Neutrophil (primary cell): Measurements from ENCODE around the gene C2orf69.
A peak's percentile ranks its signal among the peaks of the same experiment; 100 is the strongest.

ENCODE experiments used
- H3K27ac ChIP-seq: fragments of 200-600 bp; sonication (generic); 2 replicates; pipeline ENCODE4 v1.5.1; 2016; ENCODE audit warnings: mild to moderate bottlenecking, moderate library complexity
- H3K27me3 ChIP-seq: fragments of 200-600 bp; sonication (generic); 2 replicates; pipeline ENCODE4 v1.6.0; 2016; ENCODE audit warnings: mild to moderate bottlenecking
- H3K36me3 ChIP-seq: fragments of 200-600 bp; sonication (generic); 2 replicates; pipeline ENCODE4 v1.5.1; 2017
- H3K4me1 ChIP-seq, 2 experiments: fragments of 200-600 bp in 1 of 2; sonication (generic) in 1 of 2; 1 replicate in 1 of 2; 2 replicates in 1 of 2; pipeline versions ENCODE4 v1.5.1 to v1.6.1; 2013 to 2016; ENCODE audit warnings: low read depth in 1 of 2, low read length in 1 of 2, mild to moderate bottlenecking in 1 of 2, moderate library complexity in 1 of 2; ENCODE audit not compliant: control insufficient read depth in 1 of 2, insufficient read depth in 1 of 2
- H3K4me3 ChIP-seq, 2 experiments: fragments of 200-600 bp in 1 of 2; sonication (generic) in 1 of 2; 1 replicate in 1 of 2; 2 replicates in 1 of 2; pipeline ENCODE4 v1.5.1; 2013 to 2016; ENCODE audit warnings: low read depth in 1 of 2, low read length in 1 of 2, mild to moderate bottlenecking in 1 of 2, moderate library complexity in 1 of 2
- H3K9me3 ChIP-seq: fragments of 200-600 bp; sonication (generic); 2 replicates; pipeline ENCODE4 v1.5.1; 2016
- CTCF ChIP-seq: fragments of 200-600 bp; sonication (generic); IDR thresholded peaks from 2 replicates; pipeline ENCODE4 v1.5.1; 2016; ENCODE audit warnings: antibody characterized with exemption

C2orf69 gene

GRCh38 chr2:199955339-199956061 is 44.4 kb downstream of the C2orf69 start, which contains the start of the genes MAIP1 and TYW5:
MAIP1 (plus strand) TSS chr2:199955582; CDS start chr2:199955799, 217 bp downstream.
TYW5 (minus strand) TSS chr2:199955491; CDS start chr2:199955470, 21 bp downstream.
- TF ChIP-seq CTCF, result no peak
- Histone ChIP-seq H3K4me3 (peak within 1 kb of the TSS; percentile 69 to 91), H3K27me3 (no peaks in the 10 kb centered on the region), H3K27ac (peak within 1 kb of the TSS; percentile 81), H3K36me3 (peaks cover 17% of the 10 kb centered on the region), H3K4me1 (peaks cover 26 to 28% of the 10 kb centered on the region in 2 experiments), H3K9me3 (no peaks in the 10 kb centered on the region)

DNA sequence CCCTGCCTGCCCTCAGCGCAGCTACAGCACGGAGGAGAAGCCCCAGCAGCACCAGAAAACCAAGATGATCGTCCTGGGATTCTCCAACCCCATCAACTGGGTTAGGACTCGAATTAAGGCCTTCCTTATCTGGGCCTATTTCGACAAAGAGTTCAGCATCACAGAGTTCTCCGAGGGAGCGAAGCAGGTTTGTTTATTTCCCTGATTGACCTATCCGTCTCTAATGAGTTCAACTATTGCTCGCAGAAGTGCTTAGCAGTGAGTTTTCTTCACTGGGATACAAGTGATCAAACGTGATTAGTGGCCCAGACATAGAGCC is 44.9 kb downstream of the C2orf69 start:
- H3K9me3 ChIP-seq, result no peaks in the 10 kb centered on the region
- no peak for TF ChIP-seq CTCF

DNA sequence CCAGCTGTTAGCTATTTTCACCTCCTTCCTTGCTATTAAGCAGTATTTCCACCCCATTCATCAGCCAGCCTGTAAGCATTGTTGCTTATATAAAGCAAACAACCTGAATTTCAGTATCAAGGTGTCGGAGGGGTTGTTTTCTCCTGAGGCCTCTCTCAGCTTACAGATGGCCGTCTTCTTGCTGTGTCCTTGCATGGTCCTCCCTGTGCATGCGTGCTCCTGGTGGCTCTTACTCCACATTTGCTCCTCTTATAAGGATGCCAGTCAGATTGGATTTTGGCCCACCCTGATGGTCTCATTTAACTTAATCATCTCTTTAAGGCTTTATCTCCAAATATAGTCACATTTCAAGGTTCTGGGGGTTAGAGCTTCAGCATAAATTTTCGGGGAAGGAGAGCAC is 46.9 kb downstream of the C2orf69 start:
- Histone ChIP-seq H3K4me1 (peaks cover 26 to 28% of the 10 kb centered on the region in 2 experiments), H3K36me3 (peaks cover 40% of the 10 kb centered on the region), H3K9me3 (no peaks in the 10 kb centered on the region), H3K27me3 (no peaks in the 10 kb centered on the region), H3K4me3 (no peak overlapping the region), H3K27ac (no peak overlapping the region)
- TF ChIP-seq CTCF, result no peak

More for the DNA sequence above, 44.9 kb downstream of the C2orf69 start:
- Histone ChIP-seq H3K27ac (peak overlapping the region; percentile 81), H3K36me3 (peaks cover 23% of the 10 kb centered on the region), H3K4me3 (peak overlapping the region; percentile 69 to 91), H3K27me3 (no peaks in the 10 kb centered on the region), H3K4me1 (peaks cover 26 to 28% of the 10 kb centered on the region in 2 experiments)

- H3K36me3 ChIP-seq, result peaks cover 73% of the 10 kb centered on the region
- H3K27ac ChIP-seq, result no peak overlapping the region
- H3K4me1 ChIP-seq, result no peaks in the 10 kb centered on the region
- TF ChIP-seq CTCF, result no peak
- no peaks in the 10 kb centered on the region for H3K9me3 ChIP-seq
- H3K4me3 ChIP-seq, result no peak overlapping the region
- H3K27me3 ChIP-seq, result no peaks in the 10 kb centered on the region
These were observed 51.1 kb downstream of the C2orf69 start for GRCh38 chr2:199962203-199962602.

- no peak for TF ChIP-seq CTCF
- no peak overlapping the region for H3K4me3 ChIP-seq
These were observed 55.3 kb downstream of the C2orf69 start for GRCh38 chr2:199966405-199966804.

More at GRCh38 chr2:199966405-199966804, 55.3 kb downstream of the C2orf69 start:
- H3K4me1 ChIP-seq, result no peaks in the 10 kb centered on the region
- no peak overlapping the region for H3K27ac ChIP-seq
- H3K36me3 ChIP-seq, result peaks cover 46% of the 10 kb centered on the region
- no peaks in the 10 kb centered on the region for H3K27me3 ChIP-seq
- no peaks in the 10 kb centered on the region for H3K9me3 ChIP-seq
